Ishikawa (cell line): Measurements from ENCODE around the gene GYG2.

ENCODE experiments used
- CEBPB ChIP-seq: IDR thresholded peaks from 2 replicates; pipeline ENCODE4 v1.6.1; 2012
- CREB1 ChIP-seq: IDR thresholded peaks from 2 replicates; pipeline ENCODE4 v1.6.1; 2012; ENCODE audit warnings: low read depth
- EGR1 ChIP-seq: IDR thresholded peaks from 2 replicates; pipeline ENCODE4 v1.6.1; 2012
- EP300 ChIP-seq: IDR thresholded peaks from 2 replicates; pipeline ENCODE4 v1.6.1; 2012; ENCODE audit warnings: borderline replicate concordance
- FOXM1 ChIP-seq: IDR thresholded peaks from 2 replicates; pipeline ENCODE4 v1.6.1; 2012; ENCODE audit warnings: low read depth, borderline replicate concordance
- NFIC ChIP-seq: IDR thresholded peaks from 2 replicates; pipeline ENCODE4 v1.6.1; 2012
- RAD21 ChIP-seq: IDR thresholded peaks from 2 replicates; pipeline ENCODE4 v1.6.1; 2012; ENCODE audit warnings: low read depth
- TCF12 ChIP-seq: IDR thresholded peaks from 2 replicates; pipeline ENCODE4 v1.6.1; 2012; ENCODE audit warnings: low read depth
- TEAD4 ChIP-seq: IDR thresholded peaks from 2 replicates; pipeline ENCODE4 v1.6.1; 2012
- YY1 ChIP-seq: IDR thresholded peaks from 2 replicates; pipeline ENCODE4 v1.6.1; 2012; ENCODE audit warnings: low read depth
- ZBTB7A ChIP-seq: IDR thresholded peaks from 2 replicates; pipeline ENCODE4 v1.6.1; 2012; ENCODE audit warnings: low read depth
- TF ChIP-seq, protein P1 (sequence below): IDR thresholded peaks from 2 replicates; pipeline ENCODE4 v1.6.1; 2012; ENCODE audit warnings: low read depth, mild to moderate bottlenecking
- TF ChIP-seq, protein P2 (sequence below): IDR thresholded peaks from 2 replicates; pipeline ENCODE4 v1.6.1; 2012
- TF ChIP-seq, protein P3 (sequence below): IDR thresholded peaks from 2 replicates; pipeline ENCODE4 v1.6.1; 2012

DNA sequence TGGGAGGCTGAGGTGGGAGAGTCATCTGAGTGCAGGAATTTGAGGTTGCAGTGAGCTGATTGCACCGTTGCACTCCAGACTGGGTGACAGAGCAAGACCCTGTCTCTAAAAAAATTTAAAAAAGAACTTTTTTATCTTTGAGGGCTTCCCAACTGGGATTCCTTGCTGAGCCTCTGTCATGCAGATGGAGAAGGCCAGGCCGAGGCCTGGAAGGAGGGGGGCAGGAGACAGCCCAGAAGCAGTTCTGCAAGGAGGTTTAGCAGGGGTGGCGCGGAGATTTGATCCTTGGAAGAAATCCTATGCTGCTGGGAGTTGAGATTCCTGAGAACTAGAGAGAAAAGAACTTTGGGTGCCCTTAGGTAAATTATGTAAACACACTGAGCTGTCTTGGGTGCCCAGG lies 102.9 kb downstream of the GYG2 start:
- TF ChIP-seq EP300 (no peak), CREB1 (no peak), YY1 (no peak), NFIC (no peak), CEBPB (no peak), TCF12 (no peak), RAD21 (no peak), FOXM1 (no peak), TEAD4 (no peak), EGR1 (no peak), ZBTB7A (no peak)
- TF ChIP-seq, protein P1, sequence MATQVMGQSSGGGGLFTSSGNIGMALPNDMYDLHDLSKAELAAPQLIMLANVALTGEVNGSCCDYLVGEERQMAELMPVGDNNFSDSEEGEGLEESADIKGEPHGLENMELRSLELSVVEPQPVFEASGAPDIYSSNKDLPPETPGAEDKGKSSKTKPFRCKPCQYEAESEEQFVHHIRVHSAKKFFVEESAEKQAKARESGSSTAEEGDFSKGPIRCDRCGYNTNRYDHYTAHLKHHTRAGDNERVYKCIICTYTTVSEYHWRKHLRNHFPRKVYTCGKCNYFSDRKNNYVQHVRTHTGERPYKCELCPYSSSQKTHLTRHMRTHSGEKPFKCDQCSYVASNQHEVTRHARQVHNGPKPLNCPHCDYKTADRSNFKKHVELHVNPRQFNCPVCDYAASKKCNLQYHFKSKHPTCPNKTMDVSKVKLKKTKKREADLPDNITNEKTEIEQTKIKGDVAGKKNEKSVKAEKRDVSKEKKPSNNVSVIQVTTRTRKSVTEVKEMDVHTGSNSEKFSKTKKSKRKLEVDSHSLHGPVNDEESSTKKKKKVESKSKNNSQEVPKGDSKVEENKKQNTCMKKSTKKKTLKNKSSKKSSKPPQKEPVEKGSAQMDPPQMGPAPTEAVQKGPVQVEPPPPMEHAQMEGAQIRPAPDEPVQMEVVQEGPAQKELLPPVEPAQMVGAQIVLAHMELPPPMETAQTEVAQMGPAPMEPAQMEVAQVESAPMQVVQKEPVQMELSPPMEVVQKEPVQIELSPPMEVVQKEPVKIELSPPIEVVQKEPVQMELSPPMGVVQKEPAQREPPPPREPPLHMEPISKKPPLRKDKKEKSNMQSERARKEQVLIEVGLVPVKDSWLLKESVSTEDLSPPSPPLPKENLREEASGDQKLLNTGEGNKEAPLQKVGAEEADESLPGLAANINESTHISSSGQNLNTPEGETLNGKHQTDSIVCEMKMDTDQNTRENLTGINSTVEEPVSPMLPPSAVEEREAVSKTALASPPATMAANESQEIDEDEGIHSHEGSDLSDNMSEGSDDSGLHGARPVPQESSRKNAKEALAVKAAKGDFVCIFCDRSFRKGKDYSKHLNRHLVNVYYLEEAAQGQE = no peak
- TF ChIP-seq, protein P2, sequence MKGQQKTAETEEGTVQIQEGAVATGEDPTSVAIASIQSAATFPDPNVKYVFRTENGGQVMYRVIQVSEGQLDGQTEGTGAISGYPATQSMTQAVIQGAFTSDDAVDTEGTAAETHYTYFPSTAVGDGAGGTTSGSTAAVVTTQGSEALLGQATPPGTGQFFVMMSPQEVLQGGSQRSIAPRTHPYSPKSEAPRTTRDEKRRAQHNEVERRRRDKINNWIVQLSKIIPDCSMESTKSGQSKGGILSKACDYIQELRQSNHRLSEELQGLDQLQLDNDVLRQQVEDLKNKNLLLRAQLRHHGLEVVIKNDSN = no peak
- TF ChIP-seq, protein P3, sequence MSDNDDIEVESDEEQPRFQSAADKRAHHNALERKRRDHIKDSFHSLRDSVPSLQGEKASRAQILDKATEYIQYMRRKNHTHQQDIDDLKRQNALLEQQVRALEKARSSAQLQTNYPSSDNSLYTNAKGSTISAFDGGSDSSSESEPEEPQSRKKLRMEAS = no peak
